ENCODE data around the gene PIK3R1.

- TF ChIP-seq NFE2L2 (IDR thresholded peaks at IDR 0.05; ENCODE audit: low read depth, low read length) = no peak
- no peak for TF ChIP-seq RFX5 (IDR thresholded peaks at IDR 0.05; ENCODE audit: low read depth, low read length)
- no peak for TF ChIP-seq CTCF (conservative IDR thresholded peaks at IDR 0.05; ENCODE audit: low read depth, low read length)
- no peak for TF ChIP-seq MAZ (IDR thresholded peaks at IDR 0.05; ENCODE audit: borderline replicate concordance, low read depth, low read length)
- no peak for TF ChIP-seq RAD21 (IDR thresholded peaks at IDR 0.05; ENCODE audit: low read length)
- no peak for TF ChIP-seq POLR2A (IDR thresholded peaks at IDR 0.05; ENCODE audit: low read depth, low read length)
Observed at GRCh38 chr5:68214482-68215207, 911 bp upstream of the PIK3R1 start.
